GM12872 (cell line): ENCODE results near the gene FGFBP3.

Experiments used
- TF ChIP-seq, protein P1 (sequence below): IDR thresholded peaks from 3 replicates; pipeline ENCODE4 v1.5.1; 2011; ENCODE audit warnings: low read depth, mild to moderate bottlenecking, low read length, moderate library complexity; ENCODE audit not compliant: insufficient read depth

The FGFBP3 gene

DNA sequence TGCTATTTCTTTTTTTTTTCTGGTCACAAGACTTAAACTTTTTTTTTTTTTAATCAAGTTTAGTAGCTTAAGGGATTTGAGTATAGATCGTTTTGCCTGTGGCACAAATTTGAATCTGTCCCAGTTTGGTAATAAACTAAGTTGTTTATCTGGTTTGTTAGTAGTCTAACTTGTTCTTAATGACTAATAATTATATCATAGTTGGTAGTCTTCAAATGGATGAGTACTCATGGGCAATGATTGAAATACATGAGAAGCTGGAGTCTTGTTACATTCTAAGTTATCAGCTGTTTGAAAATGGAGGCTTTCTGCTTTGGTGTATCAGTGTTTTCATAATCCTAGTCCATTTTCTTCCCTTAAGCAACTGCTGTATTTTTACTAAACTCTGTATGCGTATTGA, 26.6 kb upstream of the FGFBP3 start:
- TF ChIP-seq, protein P1, sequence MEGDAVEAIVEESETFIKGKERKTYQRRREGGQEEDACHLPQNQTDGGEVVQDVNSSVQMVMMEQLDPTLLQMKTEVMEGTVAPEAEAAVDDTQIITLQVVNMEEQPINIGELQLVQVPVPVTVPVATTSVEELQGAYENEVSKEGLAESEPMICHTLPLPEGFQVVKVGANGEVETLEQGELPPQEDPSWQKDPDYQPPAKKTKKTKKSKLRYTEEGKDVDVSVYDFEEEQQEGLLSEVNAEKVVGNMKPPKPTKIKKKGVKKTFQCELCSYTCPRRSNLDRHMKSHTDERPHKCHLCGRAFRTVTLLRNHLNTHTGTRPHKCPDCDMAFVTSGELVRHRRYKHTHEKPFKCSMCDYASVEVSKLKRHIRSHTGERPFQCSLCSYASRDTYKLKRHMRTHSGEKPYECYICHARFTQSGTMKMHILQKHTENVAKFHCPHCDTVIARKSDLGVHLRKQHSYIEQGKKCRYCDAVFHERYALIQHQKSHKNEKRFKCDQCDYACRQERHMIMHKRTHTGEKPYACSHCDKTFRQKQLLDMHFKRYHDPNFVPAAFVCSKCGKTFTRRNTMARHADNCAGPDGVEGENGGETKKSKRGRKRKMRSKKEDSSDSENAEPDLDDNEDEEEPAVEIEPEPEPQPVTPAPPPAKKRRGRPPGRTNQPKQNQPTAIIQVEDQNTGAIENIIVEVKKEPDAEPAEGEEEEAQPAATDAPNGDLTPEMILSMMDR, result no peak

GRCh38 chr10:91932737-91933136, 23.5 kb upstream of the FGFBP3 start:
- TF ChIP-seq, protein P1, result peak; percentile 19; the same call in 1 of the 3 replicates

DNA sequence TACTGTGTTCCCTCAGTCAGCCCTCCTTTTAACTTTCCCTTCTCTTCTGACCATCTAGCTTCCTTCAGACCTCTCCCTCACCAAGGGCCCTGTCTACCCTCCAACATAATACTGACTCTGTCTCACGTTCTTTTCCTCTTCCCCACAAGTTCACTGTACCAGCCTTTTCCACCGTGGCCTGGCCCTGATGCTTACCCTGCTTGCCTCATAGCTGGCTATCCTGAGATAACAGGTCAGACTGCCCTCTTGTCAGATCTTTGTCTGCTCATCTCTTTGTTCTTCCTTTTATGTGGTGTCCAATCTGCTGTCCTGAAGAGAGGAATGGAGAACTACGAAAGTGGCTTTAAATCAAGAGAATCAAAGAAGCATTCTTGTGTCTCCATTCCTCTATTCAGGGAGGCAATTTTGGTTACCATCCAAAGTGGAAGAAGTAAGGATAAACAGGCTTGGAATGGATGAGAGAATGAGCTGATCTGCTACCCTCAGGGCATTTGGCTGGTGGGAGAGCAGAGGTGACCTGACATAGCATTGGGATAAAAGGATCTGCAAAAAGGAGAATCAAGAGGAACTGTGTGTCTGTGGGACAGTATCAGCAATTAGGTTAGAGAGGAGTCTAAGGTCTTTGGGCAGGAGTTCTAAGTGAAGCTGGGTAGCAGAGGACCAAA, 22.4 kb upstream of the FGFBP3 start:
- TF ChIP-seq, protein P1, result no peak

- TF ChIP-seq, protein P1, result no peak
These were observed 21.7 kb upstream of the FGFBP3 start for GRCh38 chr10:91930939-91931338.

GRCh38 chr10:91925022-91925320, 15.7 kb upstream of the FGFBP3 start:
- TF ChIP-seq, protein P1, result no peak

- TF ChIP-seq, protein P1, result no peak
These were observed 15.1 kb upstream of the FGFBP3 start for GRCh38 chr10:91924212-91925021.

GRCh38 chr10:91923371-91924211, 14.3 kb upstream of the FGFBP3 start, which contains the start of gene BTAF1:
BTAF1 (plus strand) TSS chr10:91923770; CDS start chr10:91924077, 307 bp downstream.
- TF ChIP-seq, protein P1, result no peak
